SH-SY5Y (cell line): ENCODE results near the gene DHX15.

Experiments
- GATA2 ChIP-seq: IDR thresholded peaks from 2 replicates; pipeline ENCODE4 v1.6.1; 2011; ENCODE audit warnings: mild to moderate bottlenecking, low read depth, low read length
- GATA3 ChIP-seq: IDR thresholded peaks from 2 replicates; pipeline ENCODE4 v1.6.1; 2011; ENCODE audit warnings: low read depth, mild to moderate bottlenecking, low read length, moderate library complexity

GRCh38 chr4:24594887-24595286, 10.5 kb upstream of the DHX15 start:
- no peak for TF ChIP-seq GATA3
- no peak for TF ChIP-seq GATA2
